ENCODE results near the gene VPS37B.

DNA sequence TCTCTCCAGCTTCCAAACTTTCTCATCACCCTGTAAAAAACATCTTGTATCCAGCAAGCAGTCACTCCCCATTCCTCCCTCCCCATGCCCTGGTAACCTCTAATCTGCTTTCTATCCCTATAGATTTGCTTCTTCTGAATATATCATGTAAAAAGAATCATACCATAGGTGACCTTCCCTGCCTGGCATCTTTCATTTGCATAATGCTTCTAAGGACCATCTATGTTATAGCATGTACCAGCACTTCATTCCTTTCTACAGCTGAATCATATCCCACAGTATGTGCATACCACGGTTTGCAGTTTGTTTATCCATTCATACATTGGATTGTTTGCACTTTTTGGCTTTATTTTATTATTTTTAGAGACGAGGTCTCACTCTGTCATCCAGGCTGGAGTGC lies 22.9 kb upstream of the VPS37B start:
- TF ChIP-seq CTCF (IDR thresholded peaks at IDR 0.05; ENCODE audit: low read depth, low read length) (no peak), EZH2phosphoT487 (IDR thresholded peaks at IDR 0.05; ENCODE audit: low read depth) (no peak)
